ENCODE measurements around the gene EVA1B. TPM values are rescaled to one million over a fixed set of nuclear protein-coding genes. Genes with fewer than 3 reads are reported as not detected.

EVA1B gene
- total RNA-seq, 6 experiments from 2014 or later = 3.2 to 20.6 (median 5.1) TPM

GRCh38 chr1:36279789-36280296 is 43.6 kb downstream of the EVA1B start:
- ATAC-seq (peak; percentile 11 to 32 (median 27)), DNase-seq (no peak)
- Histone ChIP-seq H3K27ac (peak overlapping the region in 1 of 3 donors; percentile 44), H3K36me3 (peaks cover 0 to 25% (median 5%) of the 10 kb centered on the region in 4 donors), H3K9me3 (no peaks in the 10 kb centered on the region), H3K4me1 (peaks cover 0 to 38% (median 14%) of the 10 kb centered on the region in 4 donors), H3K27me3 (no peaks in the 10 kb centered on the region), H3K4me3 (no peak overlapping the region)
- intact Hi-C loops (cut with DNase I) = loop anchor here (10.0 kb wide), 1 partner anchor 45 kb away; no protein-coding TSS in a partner anchor
- 72% methylated on average over 7 of the region's 7 CpGs for WGBS (ENCODE audit: insufficient coverage, low coverage, low lambda C conversion rate, missing lambda C conversion rate)
- no peak for TF ChIP-seq CTCF (IDR thresholded peaks at IDR 0.05)
- no peak for TF ChIP-seq POLR2A (IDR thresholded peaks at IDR 0.05)

GRCh38 chr1:36279110-36279788 is 44.2 kb downstream of the EVA1B start:
- no peaks in the 10 kb centered on the region for H3K27me3 ChIP-seq
- WGBS (ENCODE audit: insufficient coverage, low coverage, low lambda C conversion rate, missing lambda C conversion rate) = 22% methylated on average over 2 of the region's 2 CpGs
- intact Hi-C loops (cut with DNase I) = no loop called here
- H3K36me3 ChIP-seq = peaks cover 0 to 19% (median 5%) of the 10 kb centered on the region in 4 donors
- ATAC-seq (peak; percentile 73 to 90 (median 82)), DNase-seq (no peak)
- H3K9me3 ChIP-seq = no peaks in the 10 kb centered on the region
- TF ChIP-seq POLR2A (IDR thresholded peaks at IDR 0.05) = no peak
- no peak for TF ChIP-seq CTCF (IDR thresholded peaks at IDR 0.05)
- no peak overlapping the region for H3K4me3 ChIP-seq
- H3K4me1 ChIP-seq = peaks cover 0 to 38% (median 14%) of the 10 kb centered on the region in 4 donors
- peak overlapping the region in 2 of 3 donors; percentile 44 to 54 for H3K27ac ChIP-seq

- H3K9me3 ChIP-seq = no peaks in the 10 kb centered on the region
- H3K36me3 ChIP-seq = no peaks in the 10 kb centered on the region
- peaks cover 0 to 38% (median 14%) of the 10 kb centered on the region in 4 donors for H3K4me1 ChIP-seq
- intact Hi-C loops (cut with DNase I) = no loop called here
- no peak for ATAC-seq
- no peak for DNase-seq
- H3K27me3 ChIP-seq = no peaks in the 10 kb centered on the region
- H3K27ac ChIP-seq = no peak overlapping the region
- TF ChIP-seq CTCF (IDR thresholded peaks at IDR 0.05) (no peak), POLR2A (IDR thresholded peaks at IDR 0.05) (no peak)
- WGBS (ENCODE audit: insufficient coverage, low coverage, low lambda C conversion rate, missing lambda C conversion rate) = 96% methylated on average over 6 of the region's 6 CpGs
- H3K4me3 ChIP-seq = no peak overlapping the region
Measured at GRCh38 chr1:36276688-36277087, 46.8 kb downstream of the EVA1B start.

GRCh38 chr1:36274201-36274600 is 49.2 kb downstream of the EVA1B start:
- no peaks in the 10 kb centered on the region for H3K9me3 ChIP-seq
- intact Hi-C loops (cut with DNase I) = no loop called here
- DNase-seq (no peak), ATAC-seq (no peak)
- no peaks in the 10 kb centered on the region for H3K36me3 ChIP-seq
- 75% methylated on average over 1 of the region's 1 CpG for WGBS (ENCODE audit: insufficient coverage, low coverage, low lambda C conversion rate, missing lambda C conversion rate)
- H3K27me3 ChIP-seq = no peaks in the 10 kb centered on the region
- no peak overlapping the region for H3K27ac ChIP-seq
- H3K4me1 ChIP-seq = peaks cover 0 to 38% (median 10%) of the 10 kb centered on the region in 4 donors
- TF ChIP-seq POLR2A (IDR thresholded peaks at IDR 0.05) (no peak), CTCF (IDR thresholded peaks at IDR 0.05) (no peak)
- no peak overlapping the region for H3K4me3 ChIP-seq
